DMS53 treated with DMSO at 0.1 percent for 48 hours (cell line): ENCODE measurements around the gene ITGA1.
"Not testable (repeated sequence)": the region's sequence is repeated elsewhere in the genome, so short reads cannot be mapped to it uniquely, and the experiment has no call there.

ENCODE experiments used
- DNase-seq: peaks from one replicate; lab custom pipeline; 2025; ENCODE audit not compliant: unreplicated experiment; lab: John Stamatoyannopoulos, UW

Gene ITGA1

GRCh38 chr5:52861368-52861767 lies 73.7 kb downstream of the ITGA1 start:
- no peak for DNase-seq

- no peak for DNase-seq
Measured at GRCh38 chr5:52863715-52864290, 76.1 kb downstream of the ITGA1 start.

GRCh38 chr5:52864371-52864770 lies 76.7 kb downstream of the ITGA1 start:
- DNase-seq, result no peak

GRCh38 chr5:52864884-52865283 lies 77.2 kb downstream of the ITGA1 start:
- DNase-seq, result no peak

GRCh38 chr5:52865991-52866390 lies 78.3 kb downstream of the ITGA1 start:
- DNase-seq, result not testable (repeated sequence)

GRCh38 chr5:52867809-52868208 lies 80.1 kb downstream of the ITGA1 start:
- DNase-seq, result no peak

GRCh38 chr5:52868417-52868816 lies 80.7 kb downstream of the ITGA1 start:
- DNase-seq, result no peak

- DNase-seq, result no peak
Measured at GRCh38 chr5:52869391-52869790, 81.7 kb downstream of the ITGA1 start.

GRCh38 chr5:52870448-52870847 lies 82.7 kb downstream of the ITGA1 start:
- no peak for DNase-seq

GRCh38 chr5:52875827-52876226 lies 88.1 kb downstream of the ITGA1 start:
- DNase-seq, result no peak

GRCh38 chr5:52876456-52876855 lies 88.7 kb downstream of the ITGA1 start:
- no peak for DNase-seq

GRCh38 chr5:52878656-52879055 lies 90.9 kb downstream of the ITGA1 start:
- peak; percentile 17 for DNase-seq

GRCh38 chr5:52880541-52880940 lies 92.8 kb downstream of the ITGA1 start:
- no peak for DNase-seq

GRCh38 chr5:52881468-52881867 lies 93.8 kb downstream of the ITGA1 start:
- DNase-seq, result no peak

GRCh38 chr5:52883110-52883509 lies 95.4 kb downstream of the ITGA1 start:
- DNase-seq, result no peak

- peak; percentile 17 for DNase-seq
Measured at GRCh38 chr5:52884453-52884852, 96.7 kb downstream of the ITGA1 start.

- DNase-seq, result no peak
Measured at GRCh38 chr5:52885614-52886013, 97.9 kb downstream of the ITGA1 start.

- DNase-seq, result no peak
Measured at GRCh38 chr5:52886206-52886605, 98.5 kb downstream of the ITGA1 start.

- no peak for DNase-seq
Measured at GRCh38 chr5:52887066-52887465, 99.3 kb downstream of the ITGA1 start.

GRCh38 chr5:52888363-52888762 lies 100.6 kb downstream of the ITGA1 start:
- no peak for DNase-seq

- peak; percentile 33 for DNase-seq
Measured at GRCh38 chr5:52892242-52892878, 104.6 kb downstream of the ITGA1 start.

GRCh38 chr5:52893105-52893504 lies 105.4 kb downstream of the ITGA1 start:
- no peak for DNase-seq

- no peak for DNase-seq
Measured at GRCh38 chr5:52893863-52894262, 106.1 kb downstream of the ITGA1 start.
